CD4-positive, alpha-beta T cell treated with Interleukin-6 at 100 ng/mL for 8 hours (primary cell): ENCODE results near the gene KMT2C.
A peak's percentile ranks its signal among the peaks of the same experiment; 100 is the strongest.
"Not testable (repeated sequence)": the region's sequence is repeated elsewhere in the genome, so short reads cannot be mapped to it uniquely, and the experiment has no call there.

Experiments
- DNase-seq: peaks from one replicate; pipeline ENCODE4 v3.0.0-alpha.2; 2020; ENCODE audit warnings: mixed read lengths, low spot score

Gene KMT2C

GRCh38 chr7:152441810-152442209, 6.0 kb upstream of the KMT2C start:
- DNase-seq: not testable (repeated sequence)

GRCh38 chr7:152441168-152441567, 5.4 kb upstream of the KMT2C start:
- DNase-seq: not testable (repeated sequence)

- DNase-seq: not testable (repeated sequence)
Observed at GRCh38 chr7:152438017-152438416, 2.2 kb upstream of the KMT2C start.

GRCh38 chr7:152436931-152437575, 1.2 kb upstream of the KMT2C start:
- not testable (repeated sequence) for DNase-seq

- peak; percentile 89 for DNase-seq
Observed at GRCh38 chr7:152436111-152436930, 518 bp upstream of the KMT2C start.

- DNase-seq: not testable (repeated sequence)
Observed at GRCh38 chr7:152434511-152435383, 1.1 kb downstream of the KMT2C start.

GRCh38 chr7:152433721-152434490, 1.9 kb downstream of the KMT2C start:
- DNase-seq: peak; percentile 48

- DNase-seq: not testable (repeated sequence)
Observed at GRCh38 chr7:152432735-152433134, 3.1 kb downstream of the KMT2C start.

- no peak for DNase-seq
Observed at GRCh38 chr7:152430854-152431253, 4.9 kb downstream of the KMT2C start.

- DNase-seq: not testable (repeated sequence)
Observed at GRCh38 chr7:152430118-152430517, 5.7 kb downstream of the KMT2C start.

- no peak for DNase-seq
Observed at GRCh38 chr7:152424348-152425108, 11.3 kb downstream of the KMT2C start.

GRCh38 chr7:152423991-152424347, 11.8 kb downstream of the KMT2C start:
- DNase-seq: no peak

GRCh38 chr7:152423171-152423570, 12.6 kb downstream of the KMT2C start:
- not testable (repeated sequence) for DNase-seq

GRCh38 chr7:152420950-152421349, 14.9 kb downstream of the KMT2C start:
- DNase-seq: not testable (repeated sequence)

- no peak for DNase-seq
Observed at GRCh38 chr7:152419473-152420429, 16.1 kb downstream of the KMT2C start.

GRCh38 chr7:152414779-152415178, 21.0 kb downstream of the KMT2C start:
- no peak for DNase-seq

GRCh38 chr7:152411389-152411788, 24.4 kb downstream of the KMT2C start:
- DNase-seq: no peak

- DNase-seq: no peak
Observed at GRCh38 chr7:152406491-152406890, 29.3 kb downstream of the KMT2C start.

- DNase-seq: not testable (repeated sequence)
Observed at GRCh38 chr7:152406030-152406429, 29.8 kb downstream of the KMT2C start.

- DNase-seq: no peak
Observed at GRCh38 chr7:152403726-152404125, 32.1 kb downstream of the KMT2C start.
